AML-193 (cell line): ENCODE measurements around the gene POGZ.
A peak's percentile ranks its signal among the peaks of the same experiment; 100 is the strongest.

ENCODE experiments used
- DNase-seq, 2 experiments: peaks; one replicate each; lab custom pipeline; 2025; lab: John Stamatoyannopoulos, UW

Gene POGZ

GRCh38 chr1:151371370-151372057, 87.8 kb downstream of the POGZ start:
- DNase-seq, result no peak

- peak; percentile 7 to 16 for DNase-seq
These were observed 88.9 kb downstream of the POGZ start for GRCh38 chr1:151370211-151370911.

GRCh38 chr1:151369621-151370048, 89.7 kb downstream of the POGZ start:
- no peak for DNase-seq

- DNase-seq, result no peak
These were observed 90.0 kb downstream of the POGZ start for GRCh38 chr1:151369302-151369610.

GRCh38 chr1:151368393-151369301, 90.6 kb downstream of the POGZ start:
- no peak for DNase-seq

- no peak for DNase-seq
These were observed 91.5 kb downstream of the POGZ start for GRCh38 chr1:151367658-151368392.

GRCh38 chr1:151364996-151365395, 94.3 kb downstream of the POGZ start:
- no peak for DNase-seq

GRCh38 chr1:151362308-151363155, 96.8 kb downstream of the POGZ start:
- no peak for DNase-seq

GRCh38 chr1:151361883-151362282, 97.4 kb downstream of the POGZ start:
- DNase-seq, result no peak

GRCh38 chr1:151356696-151357095, 102.6 kb downstream of the POGZ start:
- DNase-seq, result no peak
